NCI-H2196 treated with DMSO at 0.1 percent for 48 hours (cell line): ENCODE measurements around the gene SORCS2.
A peak's percentile ranks its signal among the peaks of the same experiment; 100 is the strongest.

Experiments
- DNase-seq: peaks from one replicate; lab custom pipeline; 2025; ENCODE audit not compliant: unreplicated experiment; lab: John Stamatoyannopoulos, UW

The SORCS2 gene

GRCh38 chr4:7366180-7366945 lies 174.0 kb downstream of the SORCS2 start:
- DNase-seq, result peak; percentile 65

- no peak for DNase-seq
Measured at GRCh38 chr4:7366954-7367353, 174.6 kb downstream of the SORCS2 start.

GRCh38 chr4:7367406-7367805 lies 175.1 kb downstream of the SORCS2 start:
- DNase-seq, result no peak

- no peak for DNase-seq
Measured at GRCh38 chr4:7367864-7368277, 175.5 kb downstream of the SORCS2 start.

- DNase-seq, result no peak
Measured at GRCh38 chr4:7368296-7368695, 176.0 kb downstream of the SORCS2 start.

GRCh38 chr4:7369511-7369910 lies 177.2 kb downstream of the SORCS2 start:
- no peak for DNase-seq

GRCh38 chr4:7370038-7370437 lies 177.7 kb downstream of the SORCS2 start:
- DNase-seq, result no peak

GRCh38 chr4:7371210-7371941 lies 179.0 kb downstream of the SORCS2 start:
- no peak for DNase-seq

GRCh38 chr4:7372673-7373072 lies 180.3 kb downstream of the SORCS2 start:
- no peak for DNase-seq

GRCh38 chr4:7374571-7374970 lies 182.2 kb downstream of the SORCS2 start:
- no peak for DNase-seq

GRCh38 chr4:7375427-7375826 lies 183.1 kb downstream of the SORCS2 start:
- DNase-seq, result no peak

GRCh38 chr4:7377223-7377865 lies 185.0 kb downstream of the SORCS2 start:
- no peak for DNase-seq

- DNase-seq, result no peak
Measured at GRCh38 chr4:7379186-7379585, 186.8 kb downstream of the SORCS2 start.

- no peak for DNase-seq
Measured at GRCh38 chr4:7379719-7380118, 187.4 kb downstream of the SORCS2 start.

GRCh38 chr4:7381221-7381889 lies 189.0 kb downstream of the SORCS2 start:
- DNase-seq, result no peak

GRCh38 chr4:7381890-7382633 lies 189.7 kb downstream of the SORCS2 start:
- no peak for DNase-seq

- no peak for DNase-seq
Measured at GRCh38 chr4:7382634-7383014, 190.3 kb downstream of the SORCS2 start.

GRCh38 chr4:7383266-7383665 lies 190.9 kb downstream of the SORCS2 start:
- DNase-seq, result no peak

GRCh38 chr4:7384003-7384928 lies 191.9 kb downstream of the SORCS2 start:
- DNase-seq, result no peak
